ENCODE measurements around the gene RAVER1. TPM values are rescaled to one million over a fixed set of nuclear protein-coding genes. Genes with fewer than 3 reads are reported as not detected.

The RAVER1 gene
- total and polyA plus RNA-seq, 9 of the 15 experiments (the other 6 are each of a cell fraction or from before 2014, with no cell fraction given), result 0.06 to 113 (median 7.0) TPM

DNA sequence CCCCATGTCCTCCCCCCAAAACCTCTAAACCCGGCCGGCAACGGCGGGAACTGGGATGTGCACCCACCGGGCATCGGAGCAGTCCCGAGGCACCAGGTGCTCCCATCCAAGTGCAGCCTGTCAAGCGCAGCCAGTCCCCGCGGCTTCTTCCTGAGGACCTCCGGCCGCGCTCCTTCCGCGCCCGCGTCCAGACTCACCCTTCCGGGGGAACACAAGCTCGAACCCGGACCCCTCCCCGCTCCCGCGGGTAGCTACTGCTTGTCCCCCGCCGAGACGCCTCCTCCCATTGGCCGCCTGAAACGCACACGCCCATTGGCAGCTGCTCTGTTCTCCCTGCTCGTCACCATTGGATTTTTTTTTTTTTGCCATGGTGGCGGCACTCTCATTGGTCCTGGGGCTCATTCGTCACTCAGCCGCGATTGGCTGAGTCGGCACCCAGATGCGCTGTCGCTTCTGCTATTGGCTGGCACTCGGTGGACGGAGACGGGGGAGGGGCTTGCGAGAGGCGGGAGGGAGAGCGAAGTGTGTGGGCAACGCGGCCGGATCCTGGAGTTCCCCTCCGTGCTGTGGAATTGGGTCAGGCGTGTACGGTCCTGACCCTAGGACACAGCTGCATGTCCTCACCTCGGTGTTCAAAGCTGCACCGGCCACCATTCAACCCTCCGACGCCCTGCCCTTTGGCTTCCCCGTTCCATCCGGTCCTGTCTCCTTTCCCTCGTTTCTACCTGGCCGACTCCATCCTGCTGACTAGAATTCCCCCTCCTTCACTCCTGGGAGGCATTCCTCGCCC, 47.2 kb upstream of the RAVER1 start, which contains the start of gene TYK2 (continued):
- TF ChIP-seq, protein P1, sequence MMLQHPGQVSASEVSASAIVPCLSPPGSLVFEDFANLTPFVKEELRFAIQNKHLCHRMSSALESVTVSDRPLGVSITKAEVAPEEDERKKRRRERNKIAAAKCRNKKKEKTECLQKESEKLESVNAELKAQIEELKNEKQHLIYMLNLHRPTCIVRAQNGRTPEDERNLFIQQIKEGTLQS (IDR thresholded peaks at IDR 0.05), result no peak
- TF ChIP-seq, protein P1 (CRISPR knock-in tag; conservative IDR thresholded peaks at IDR 0.05), result no peak
- no peak for TF ChIP-seq PPARD (CRISPR knock-in tag; IDR thresholded peaks at IDR 0.05)
- peak; percentile 52 for TF ChIP-seq HNRNPLL (IDR thresholded peaks at IDR 0.05; ENCODE audit: low read depth, low read length, poor library complexity, severe bottlenecking)
- TF ChIP-seq, protein P2, sequence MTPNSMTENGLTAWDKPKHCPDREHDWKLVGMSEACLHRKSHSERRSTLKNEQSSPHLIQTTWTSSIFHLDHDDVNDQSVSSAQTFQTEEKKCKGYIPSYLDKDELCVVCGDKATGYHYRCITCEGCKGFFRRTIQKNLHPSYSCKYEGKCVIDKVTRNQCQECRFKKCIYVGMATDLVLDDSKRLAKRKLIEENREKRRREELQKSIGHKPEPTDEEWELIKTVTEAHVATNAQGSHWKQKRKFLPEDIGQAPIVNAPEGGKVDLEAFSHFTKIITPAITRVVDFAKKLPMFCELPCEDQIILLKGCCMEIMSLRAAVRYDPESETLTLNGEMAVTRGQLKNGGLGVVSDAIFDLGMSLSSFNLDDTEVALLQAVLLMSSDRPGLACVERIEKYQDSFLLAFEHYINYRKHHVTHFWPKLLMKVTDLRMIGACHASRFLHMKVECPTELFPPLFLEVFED (CRISPR knock-in tag; conservative IDR thresholded peaks at IDR 0.05), result no peak
- peak; percentile 74 for TF ChIP-seq GABPA (tag; conservative IDR thresholded peaks at IDR 0.05; ENCODE audit: low read depth)
- no peak for TF ChIP-seq POU5F1 (IDR thresholded peaks at IDR 0.05; ENCODE audit: borderline replicate concordance, low read depth, low read length, partially characterized antibody)
- TF ChIP-seq, protein P3, sequence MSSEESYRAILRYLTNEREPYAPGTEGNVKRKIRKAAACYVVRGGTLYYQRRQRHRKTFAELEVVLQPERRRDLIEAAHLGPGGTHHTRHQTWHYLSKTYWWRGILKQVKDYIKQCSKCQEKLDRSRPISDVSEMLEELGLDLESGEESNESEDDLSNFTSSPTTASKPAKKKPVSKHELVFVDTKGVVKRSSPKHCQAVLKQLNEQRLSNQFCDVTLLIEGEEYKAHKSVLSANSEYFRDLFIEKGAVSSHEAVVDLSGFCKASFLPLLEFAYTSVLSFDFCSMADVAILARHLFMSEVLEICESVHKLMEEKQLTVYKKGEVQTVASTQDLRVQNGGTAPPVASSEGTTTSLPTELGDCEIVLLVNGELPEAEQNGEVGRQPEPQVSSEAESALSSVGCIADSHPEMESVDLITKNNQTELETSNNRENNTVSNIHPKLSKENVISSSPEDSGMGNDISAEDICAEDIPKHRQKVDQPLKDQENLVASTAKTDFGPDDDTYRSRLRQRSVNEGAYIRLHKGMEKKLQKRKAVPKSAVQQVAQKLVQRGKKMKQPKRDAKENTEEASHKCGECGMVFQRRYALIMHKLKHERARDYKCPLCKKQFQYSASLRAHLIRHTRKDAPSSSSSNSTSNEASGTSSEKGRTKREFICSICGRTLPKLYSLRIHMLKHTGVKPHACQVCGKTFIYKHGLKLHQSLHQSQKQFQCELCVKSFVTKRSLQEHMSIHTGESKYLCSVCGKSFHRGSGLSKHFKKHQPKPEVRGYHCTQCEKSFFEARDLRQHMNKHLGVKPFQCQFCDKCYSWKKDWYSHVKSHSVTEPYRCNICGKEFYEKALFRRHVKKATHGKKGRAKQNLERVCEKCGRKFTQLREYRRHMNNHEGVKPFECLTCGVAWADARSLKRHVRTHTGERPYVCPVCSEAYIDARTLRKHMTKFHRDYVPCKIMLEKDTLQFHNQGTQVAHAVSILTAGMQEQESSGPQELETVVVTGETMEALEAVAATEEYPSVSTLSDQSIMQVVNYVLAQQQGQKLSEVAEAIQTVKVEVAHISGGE (CRISPR knock-in tag; IDR thresholded peaks at IDR 0.05), result peak in 2 of 3 experiments; percentile 54 to 87; a peak in 3 of 6 replicates
- TF ChIP-seq, protein P4, sequence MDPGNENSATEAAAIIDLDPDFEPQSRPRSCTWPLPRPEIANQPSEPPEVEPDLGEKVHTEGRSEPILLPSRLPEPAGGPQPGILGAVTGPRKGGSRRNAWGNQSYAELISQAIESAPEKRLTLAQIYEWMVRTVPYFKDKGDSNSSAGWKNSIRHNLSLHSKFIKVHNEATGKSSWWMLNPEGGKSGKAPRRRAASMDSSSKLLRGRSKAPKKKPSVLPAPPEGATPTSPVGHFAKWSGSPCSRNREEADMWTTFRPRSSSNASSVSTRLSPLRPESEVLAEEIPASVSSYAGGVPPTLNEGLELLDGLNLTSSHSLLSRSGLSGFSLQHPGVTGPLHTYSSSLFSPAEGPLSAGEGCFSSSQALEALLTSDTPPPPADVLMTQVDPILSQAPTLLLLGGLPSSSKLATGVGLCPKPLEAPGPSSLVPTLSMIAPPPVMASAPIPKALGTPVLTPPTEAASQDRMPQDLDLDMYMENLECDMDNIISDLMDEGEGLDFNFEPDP (CRISPR knock-in tag; IDR thresholded peaks at IDR 0.05), result no peak
- TF ChIP-seq PML (IDR thresholded peaks at IDR 0.05; ENCODE audit: low read length), result peak; percentile 65; the same call in 1 of the 2 replicates
- TF ChIP-seq ZNF551 (CRISPR knock-in tag; IDR thresholded peaks at IDR 0.05), result no peak
- no peak for TF ChIP-seq DPF2 (IDR thresholded peaks at IDR 0.05)
- TF ChIP-seq, protein P5, sequence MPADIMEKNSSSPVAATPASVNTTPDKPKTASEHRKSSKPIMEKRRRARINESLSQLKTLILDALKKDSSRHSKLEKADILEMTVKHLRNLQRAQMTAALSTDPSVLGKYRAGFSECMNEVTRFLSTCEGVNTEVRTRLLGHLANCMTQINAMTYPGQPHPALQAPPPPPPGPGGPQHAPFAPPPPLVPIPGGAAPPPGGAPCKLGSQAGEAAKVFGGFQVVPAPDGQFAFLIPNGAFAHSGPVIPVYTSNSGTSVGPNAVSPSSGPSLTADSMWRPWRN (IDR thresholded peaks at IDR 0.05; ENCODE audit: low read depth), result no peak
- peak; percentile 63 to 64; a peak in 2 of 4 replicates for TF ChIP-seq SIN3A (IDR thresholded peaks at IDR 0.05; ENCODE audit: borderline replicate concordance in 2 of 2, control insufficient read depth in 1 of 2, low read depth in 2 of 2, low read length in 2 of 2)
- TF ChIP-seq, protein P6, sequence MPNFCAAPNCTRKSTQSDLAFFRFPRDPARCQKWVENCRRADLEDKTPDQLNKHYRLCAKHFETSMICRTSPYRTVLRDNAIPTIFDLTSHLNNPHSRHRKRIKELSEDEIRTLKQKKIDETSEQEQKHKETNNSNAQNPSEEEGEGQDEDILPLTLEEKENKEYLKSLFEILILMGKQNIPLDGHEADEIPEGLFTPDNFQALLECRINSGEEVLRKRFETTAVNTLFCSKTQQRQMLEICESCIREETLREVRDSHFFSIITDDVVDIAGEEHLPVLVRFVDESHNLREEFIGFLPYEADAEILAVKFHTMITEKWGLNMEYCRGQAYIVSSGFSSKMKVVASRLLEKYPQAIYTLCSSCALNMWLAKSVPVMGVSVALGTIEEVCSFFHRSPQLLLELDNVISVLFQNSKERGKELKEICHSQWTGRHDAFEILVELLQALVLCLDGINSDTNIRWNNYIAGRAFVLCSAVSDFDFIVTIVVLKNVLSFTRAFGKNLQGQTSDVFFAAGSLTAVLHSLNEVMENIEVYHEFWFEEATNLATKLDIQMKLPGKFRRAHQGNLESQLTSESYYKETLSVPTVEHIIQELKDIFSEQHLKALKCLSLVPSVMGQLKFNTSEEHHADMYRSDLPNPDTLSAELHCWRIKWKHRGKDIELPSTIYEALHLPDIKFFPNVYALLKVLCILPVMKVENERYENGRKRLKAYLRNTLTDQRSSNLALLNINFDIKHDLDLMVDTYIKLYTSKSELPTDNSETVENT (CRISPR knock-in tag; IDR thresholded peaks at IDR 0.05), result peak; percentile 83; the same call in 1 of the 2 replicates

All from K562 (cell line).